MM.1S (cell line): ENCODE results near the gene SPEF1.

Experiments used
- DNase-seq: peaks from one replicate; pipeline ENCODE4 v3.0.0-alpha.2; 2015
- H2AFZ ChIP-seq: fragments of 300-600 bp; sonication (generic); 2 replicates; pipeline ENCODE4 v1.6.0; 2016; ENCODE audit warnings: antibody characterized with exemption, low read length
- H3F3A ChIP-seq: fragments of 300-600 bp; sonication (generic); 2 replicates; pipeline ENCODE4 v1.6.1; 2016; ENCODE audit warnings: mild to moderate bottlenecking, antibody characterized with exemption, low read length, moderate library complexity, mixed read lengths; ENCODE audit not compliant: insufficient read depth
- H3K27ac ChIP-seq: fragments of 300-600 bp; sonication (generic); 2 replicates; pipeline ENCODE4 v1.5.1; 2016; ENCODE audit warnings: mild to moderate bottlenecking, low read length
- H3K27me3 ChIP-seq: fragments of 300-600 bp; sonication (generic); replicated peaks from 2 replicates; pipeline ENCODE4 v1.6.0; 2016; ENCODE audit warnings: low read length; ENCODE audit not compliant: insufficient read depth
- H3K36me3 ChIP-seq: fragments of 300-600 bp; sonication (generic); replicated peaks from 2 replicates; pipeline ENCODE4 v1.6.1; 2016; ENCODE audit warnings: mild to moderate bottlenecking, low read length, mixed read lengths; ENCODE audit not compliant: insufficient read depth
- H3K4me1 ChIP-seq: fragments of 300-600 bp; sonication (generic); 2 replicates; pipeline ENCODE4 v1.6.1; 2016; ENCODE audit warnings: low read length, mixed read lengths
- H3K4me2 ChIP-seq: fragments of 300-600 bp; sonication (generic); 2 replicates; pipeline ENCODE4 v1.6.0; 2016; ENCODE audit warnings: low read depth, low read length
- H3K4me3 ChIP-seq: fragments of 300-600 bp; sonication (generic); 2 replicates; pipeline ENCODE4 v1.5.1; 2016; ENCODE audit warnings: low read length, mixed read lengths
- H3K79me2 ChIP-seq: fragments of 300-600 bp; sonication (generic); 2 replicates; pipeline ENCODE4 v1.6.1; 2016; ENCODE audit warnings: mixed run types, low read length, mixed read lengths
- H3K9ac ChIP-seq: fragments of 300-600 bp; sonication (generic); 2 replicates; pipeline ENCODE4 v1.6.1; 2016; ENCODE audit warnings: low read length, mixed read lengths
- H3K9me2 ChIP-seq: fragments of 300-600 bp; sonication (generic); replicated peaks from 2 replicates; pipeline ENCODE4 v1.6.1; 2016; ENCODE audit warnings: mild to moderate bottlenecking, low read length, mixed read lengths; ENCODE audit not compliant: insufficient read depth
- H3K9me3 ChIP-seq: fragments of 300-600 bp; sonication (generic); replicated peaks from 2 replicates; pipeline ENCODE4 v1.6.1; 2016; ENCODE audit warnings: mild to moderate bottlenecking, low read length, mixed read lengths; ENCODE audit not compliant: insufficient read depth
- H4K20me1 ChIP-seq: fragments of 300-600 bp; sonication (generic); 2 replicates; pipeline ENCODE4 v1.6.1; 2016; ENCODE audit warnings: mild to moderate bottlenecking, low read length, moderate library complexity, mixed read lengths; ENCODE audit not compliant: insufficient read depth
- CTCF ChIP-seq: fragments of 300-600 bp; sonication (generic); IDR thresholded peaks from 2 replicates; pipeline ENCODE4 v1.5.1; 2016; ENCODE audit warnings: antibody characterized with exemption, low read length, mixed read lengths
- EZH2 ChIP-seq: fragments of 300-600 bp; sonication (generic); optimal IDR thresholded peaks from 2 replicates; pipeline ENCODE3; 2017; ENCODE audit warnings: low read depth, mild to moderate bottlenecking, antibody characterized with exemption, low read length, mixed read lengths
- EZH2phosphoT487 ChIP-seq: fragments of 300-600 bp; sonication (generic); IDR thresholded peaks from 2 replicates; pipeline ENCODE4 v1.6.1; 2018; ENCODE audit warnings: antibody characterized with exemption, low read length

Gene SPEF1

GRCh38 chr20:3825526-3825925 is 44.3 kb upstream of the SPEF1 start:
- Histone ChIP-seq H3F3A (peaks cover 6% of the 10 kb centered on the region; the same call in 1 of the 2 replicates), H3K9ac (no peak overlapping the region), H3K79me2 (peaks cover 10% of the 10 kb centered on the region), H3K4me1 (no peaks in the 10 kb centered on the region), H3K36me3 (no peaks in the 10 kb centered on the region), H3K4me3 (no peak overlapping the region), H4K20me1 (no peaks in the 10 kb centered on the region), H3K9me3 (no peaks in the 10 kb centered on the region), H3K4me2 (no peak overlapping the region), H3K27ac (no peak overlapping the region), H3K9me2 (no peaks in the 10 kb centered on the region), H3K27me3 (no peaks in the 10 kb centered on the region), H2AFZ (no peak overlapping the region)
- TF ChIP-seq CTCF (no peak), EZH2 (no peak), EZH2phosphoT487 (no peak)
- no peak for DNase-seq

GRCh38 chr20:3823881-3824280 is 42.6 kb upstream of the SPEF1 start:
- Histone ChIP-seq H3K36me3 (no peaks in the 10 kb centered on the region), H4K20me1 (no peaks in the 10 kb centered on the region), H3K4me1 (0 out of 2 replicates have a peak, but pooled peaks cover under 1% of the 10 kb centered on the region), H3K27ac (no peak overlapping the region), H3K9ac (no peak overlapping the region), H3K9me3 (no peaks in the 10 kb centered on the region), H3K4me3 (no peak overlapping the region), H3K79me2 (peaks cover 10% of the 10 kb centered on the region), H2AFZ (no peak overlapping the region), H3K4me2 (no peak overlapping the region), H3K9me2 (no peaks in the 10 kb centered on the region), H3K27me3 (no peaks in the 10 kb centered on the region), H3F3A (peaks cover 6% of the 10 kb centered on the region; the same call in 1 of the 2 replicates)
- TF ChIP-seq CTCF = no peak
- TF ChIP-seq EZH2 = no peak
- TF ChIP-seq EZH2phosphoT487 = no peak
- DNase-seq = no peak

- no peak overlapping the region for H2AFZ ChIP-seq
- H3K27me3 ChIP-seq = no peaks in the 10 kb centered on the region
- H3K79me2 ChIP-seq = peaks cover 10% of the 10 kb centered on the region
- 0 out of 2 replicates have a peak, but pooled peaks cover 5% of the 10 kb centered on the region for H3K4me1 ChIP-seq
- H3K4me3 ChIP-seq = no peak overlapping the region
- no peaks in the 10 kb centered on the region for H3K36me3 ChIP-seq
- H3K9ac ChIP-seq = no peak overlapping the region
- peaks cover 6% of the 10 kb centered on the region; the same call in 1 of the 2 replicates for H3F3A ChIP-seq
- H4K20me1 ChIP-seq = no peaks in the 10 kb centered on the region
- no peak overlapping the region for H3K4me2 ChIP-seq
- no peaks in the 10 kb centered on the region for H3K9me2 ChIP-seq
- no peak overlapping the region for H3K27ac ChIP-seq
- no peak for TF ChIP-seq CTCF
- no peak for TF ChIP-seq EZH2phosphoT487
- TF ChIP-seq EZH2 = no peak
- H3K9me3 ChIP-seq = no peaks in the 10 kb centered on the region
- DNase-seq = no peak
Measured at GRCh38 chr20:3821996-3822395, 40.7 kb upstream of the SPEF1 start.
